Amniotic stem cell (primary cell): ENCODE results near the gene F11.
"Not testable (repeated sequence)": the region's sequence is repeated elsewhere in the genome, so short reads cannot be mapped to it uniquely, and the experiment has no call there.

Source experiments
- DNase-seq: peaks from one replicate; lab custom pipeline; 2025; lab: John Stamatoyannopoulos, UW

F11 gene

DNA sequence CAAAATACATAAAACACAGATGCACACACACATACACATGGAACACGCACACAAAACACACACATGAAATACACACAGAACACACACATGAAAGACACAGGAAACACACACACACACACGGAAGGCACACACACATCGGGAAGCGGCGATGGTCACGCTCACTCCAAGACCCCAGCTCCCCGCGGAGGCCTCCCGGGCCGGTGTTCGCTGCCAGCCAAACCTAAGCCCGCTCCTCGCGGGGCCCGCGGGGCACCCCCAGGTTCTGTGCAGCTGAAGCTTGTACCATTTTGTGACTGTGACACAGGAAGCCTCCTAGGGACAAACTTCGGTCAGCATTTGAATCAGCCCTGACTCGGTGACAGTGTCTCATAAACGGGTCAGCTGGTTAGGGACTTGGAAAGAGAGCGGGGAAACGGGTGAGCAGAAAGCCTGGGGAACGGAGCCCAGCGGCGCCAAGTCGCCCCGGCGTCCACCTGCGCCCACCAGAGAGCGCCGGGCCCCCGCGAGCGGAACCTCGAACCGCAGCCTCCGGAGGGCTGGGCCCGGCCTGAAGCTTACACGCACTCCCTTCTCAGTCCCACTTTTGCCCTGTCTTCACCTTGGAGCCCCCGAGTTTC, 32.1 kb downstream of the F11 start:
- no peak for DNase-seq

DNA sequence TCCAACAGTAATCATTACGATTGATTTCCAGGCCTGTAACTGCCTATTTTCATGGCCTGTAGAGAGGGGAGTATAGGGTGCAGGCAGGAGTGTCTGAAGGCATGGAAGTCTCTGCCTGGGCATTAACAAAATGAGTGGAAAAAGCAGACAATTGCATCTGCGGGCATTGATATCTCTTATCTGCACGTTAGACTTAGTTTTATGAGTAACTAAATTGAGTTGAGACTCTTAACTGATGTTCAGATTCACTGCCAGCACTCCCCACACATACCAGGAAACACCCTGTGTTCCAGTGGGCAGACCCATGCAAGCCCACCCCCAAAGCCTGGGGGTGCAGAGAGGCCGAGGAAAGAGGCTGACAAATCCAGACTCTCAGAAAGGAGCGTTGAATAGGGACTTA, 33.3 kb downstream of the F11 start:
- DNase-seq: no peak

DNA sequence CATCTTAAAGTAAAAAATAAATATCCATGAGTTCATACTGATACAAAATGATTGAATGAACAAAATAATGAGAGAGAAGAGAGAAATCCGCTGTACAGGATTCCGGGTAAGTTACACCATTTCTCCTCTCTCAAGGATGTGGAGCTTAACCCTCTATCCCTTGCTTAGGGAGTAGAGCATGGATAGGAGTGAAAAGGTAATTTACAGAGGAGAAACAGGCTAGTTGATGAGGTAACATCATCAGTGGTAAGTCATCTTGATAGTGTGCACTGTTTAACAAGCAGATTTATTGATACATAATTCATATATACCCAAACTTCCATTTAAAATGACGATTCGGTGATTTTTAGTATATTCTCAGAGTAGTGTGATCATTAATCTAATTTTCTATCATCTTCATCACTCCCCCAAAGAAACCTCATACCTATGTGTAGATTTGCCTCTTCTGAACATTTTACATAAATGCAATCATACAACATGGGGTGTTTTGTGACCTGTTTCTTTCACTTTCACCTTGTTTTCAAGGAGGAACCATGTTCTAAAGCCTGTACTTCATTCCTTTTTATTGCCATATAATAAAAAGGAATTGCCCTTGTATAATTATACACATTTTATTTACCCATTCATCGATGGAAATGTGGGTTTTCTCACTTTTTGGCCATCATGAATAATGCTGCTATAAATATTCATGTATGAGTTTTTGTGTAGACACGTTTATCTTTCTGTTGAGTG, 34.8 kb downstream of the F11 start:
- no peak for DNase-seq

DNA sequence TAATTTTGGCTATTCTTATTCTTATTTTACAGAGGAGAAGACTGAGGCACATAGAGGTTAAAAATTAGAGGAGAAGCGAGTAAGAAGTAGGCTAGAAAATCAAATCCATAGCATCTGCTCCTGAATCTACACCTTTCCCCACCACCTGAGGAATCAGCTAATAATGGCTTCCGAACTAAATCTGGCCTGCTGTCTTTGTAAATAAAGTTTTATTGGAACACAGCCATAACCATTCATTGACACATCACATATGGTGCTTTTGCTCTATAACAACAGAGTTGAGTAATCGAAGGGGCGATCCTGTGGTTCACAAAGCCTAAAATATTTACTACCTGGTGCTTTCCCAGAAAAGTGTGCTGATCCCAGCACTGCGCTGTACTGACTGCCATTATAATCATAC, 38.2 kb downstream of the F11 start:
- no peak for DNase-seq

GRCh38 chr4:186304866-186305505, 39.0 kb downstream of the F11 start:
- DNase-seq: no peak

- no peak for DNase-seq
These were observed 41.5 kb downstream of the F11 start for GRCh38 chr4:186307497-186307896.

GRCh38 chr4:186307916-186308315, 41.9 kb downstream of the F11 start:
- DNase-seq: no peak

DNA sequence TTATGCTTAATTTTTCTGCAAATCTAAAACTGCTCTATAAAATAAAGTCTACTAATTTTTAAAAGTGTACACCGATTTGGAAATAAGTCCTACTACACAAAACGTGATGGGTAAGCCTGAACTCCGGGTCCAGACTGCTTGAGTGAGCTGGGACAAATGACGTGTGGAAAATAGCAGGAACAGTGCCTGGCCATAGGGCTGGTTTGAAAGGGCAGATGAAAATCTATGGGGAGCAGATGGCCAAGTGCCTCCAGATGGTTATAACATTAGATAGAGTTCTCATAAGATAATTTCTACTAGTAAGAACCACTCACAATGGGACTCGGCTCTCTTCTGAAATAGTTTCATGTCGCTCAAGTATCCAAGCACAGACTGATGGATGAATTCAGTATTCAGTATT, 52.5 kb downstream of the F11 start:
- no peak for DNase-seq

GRCh38 chr4:186324660-186325059, 58.7 kb downstream of the F11 start:
- not testable (repeated sequence) for DNase-seq

GRCh38 chr4:186326391-186326790, 60.4 kb downstream of the F11 start:
- no peak for DNase-seq

GRCh38 chr4:186329372-186329771, 63.4 kb downstream of the F11 start:
- DNase-seq: no peak

DNA sequence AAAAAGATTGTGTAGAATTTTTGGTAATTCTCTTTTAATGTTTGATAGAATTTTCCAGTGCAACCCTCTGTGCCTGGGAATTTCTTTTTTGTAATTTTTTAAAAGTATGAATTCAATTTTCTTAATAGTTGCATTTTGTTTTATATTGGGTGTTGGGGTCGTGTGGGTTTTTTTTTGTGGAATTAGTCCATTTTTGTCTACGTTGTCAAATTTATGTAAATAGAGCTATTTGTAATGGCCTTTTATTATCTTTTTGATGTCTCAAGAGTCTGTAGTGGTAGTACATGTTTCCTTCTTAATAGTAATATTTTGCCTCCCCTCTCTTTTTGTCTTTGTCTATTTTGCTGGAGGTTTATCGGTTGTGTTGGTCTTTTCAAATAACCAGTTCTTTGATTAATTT, 64.4 kb downstream of the F11 start:
- DNase-seq: no peak

- no peak for DNase-seq
These were observed 69.8 kb downstream of the F11 start for GRCh38 chr4:186335793-186336192.
